GM12878 (cell line): Measurements from ENCODE around the gene CYBC1.

Experiments used
- CEBPB ChIP-seq, 2 experiments: fragments of 150-350 bp in 1 of 2; IDR thresholded peaks; 2 replicates each; pipeline ENCODE4 v1.6.1; 2012 to 2014; ENCODE audit warnings: low read depth in 2 of 2, low read length in 2 of 2, borderline replicate concordance in 1 of 2, inconsistent platforms in 1 of 2
- CTCF ChIP-seq, 3 experiments: IDR thresholded peaks in 2 of 3; conservative IDR thresholded peaks in 1 of 3; 2 replicates each; pipeline ENCODE4 v1.5.1; 2011; ENCODE audit warnings: low read depth in 3 of 3, low read length in 3 of 3, mild to moderate bottlenecking in 3 of 3, control low read depth in 2 of 3, moderate library complexity in 2 of 3, inconsistent platforms in 1 of 3, mixed read lengths in 1 of 3; ENCODE audit not compliant: control insufficient read depth in 2 of 3, insufficient read depth in 1 of 3; ENCODE audit errors: extremely low read depth in 1 of 3
- EGR1 ChIP-seq, 2 experiments: IDR thresholded peaks; 1 replicate in 1 of 2; 2 replicates in 1 of 2; pipeline ENCODE4 v1.6.1; 2011 to 2012; ENCODE audit warnings: low read depth in 2 of 2, low read length in 2 of 2, borderline replicate concordance in 1 of 2, mild to moderate bottlenecking in 1 of 2, moderate library complexity in 1 of 2
- EZH2 ChIP-seq: IDR thresholded peaks from 2 replicates; pipeline ENCODE4 v1.6.1; 2012; ENCODE audit warnings: low read depth, mild to moderate bottlenecking, control low read depth, inconsistent platforms, low read length, borderline replicate concordance; ENCODE audit not compliant: control insufficient read depth
- KAT2A ChIP-seq: conservative IDR thresholded peaks from 2 replicates; pipeline ENCODE4 v1.6.1; 2011; ENCODE audit warnings: low read depth, low read length; ENCODE audit not compliant: control insufficient read depth
- POLR2AphosphoS5 ChIP-seq: IDR thresholded peaks from 2 replicates; pipeline ENCODE4 v1.6.1; 2011; ENCODE audit warnings: mild to moderate bottlenecking, low read length, inconsistent platforms
- PRDM15 ChIP-seq: fragments of 450-650 bp; formaldehyde crosslinking; IDR thresholded peaks from 2 replicates; pipeline ENCODE4 v1.4.0; 2020; ENCODE audit warnings: mild to moderate bottlenecking, moderate library complexity

DNA sequence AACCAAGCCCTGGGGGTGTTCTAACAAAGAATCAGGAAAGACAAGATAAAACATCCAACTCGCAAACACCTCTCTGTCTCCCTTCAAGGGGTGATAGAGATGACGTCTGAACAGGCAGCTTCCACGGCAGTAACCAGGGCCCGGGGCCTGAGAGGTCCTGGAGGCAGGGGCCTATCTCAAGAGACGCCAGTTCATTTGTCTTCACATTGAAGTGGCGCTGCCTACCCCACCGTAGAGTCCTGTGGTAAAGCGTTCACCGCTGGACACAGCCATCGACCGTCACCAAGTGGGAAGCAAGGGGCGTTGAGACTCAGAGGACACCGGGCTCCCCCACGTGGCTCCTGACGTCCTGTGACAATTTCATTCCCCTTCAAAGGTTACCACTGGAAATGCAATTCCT is 57.6 kb downstream of the CYBC1 start:
- TF ChIP-seq EGR1 (IDR thresholded peaks at IDR 0.05; ENCODE audit: borderline replicate concordance in 1 of 2, low read depth in 2 of 2, low read length in 2 of 2) (no peak), CTCF (IDR thresholded peaks at IDR 0.05 in 2 of 3, conservative IDR thresholded peaks at IDR 0.05 in 1 of 3; ENCODE audit: control insufficient read depth in 2 of 3, extremely low read depth in 1 of 3, insufficient read depth in 1 of 3, low read depth in 3 of 3, low read length in 3 of 3) (no peak), EZH2 (no peak), CEBPB (IDR thresholded peaks at IDR 0.05; ENCODE audit: borderline replicate concordance in 1 of 2, low read depth in 2 of 2, low read length in 2 of 2) (no peak), POLR2AphosphoS5 (no peak), KAT2A (no peak), PRDM15 (no peak)
